ENCODE data around the gene DNAH2. TPM values are rescaled to one million over a fixed set of nuclear protein-coding genes. Genes with fewer than 3 reads are reported as not detected.

The DNAH2 gene
- total and polyA plus RNA-seq, 9 of the 15 experiments (the other 6 are each of a cell fraction or from before 2014, with no cell fraction given), result 0.03 TPM; not detected in 8

DNA sequence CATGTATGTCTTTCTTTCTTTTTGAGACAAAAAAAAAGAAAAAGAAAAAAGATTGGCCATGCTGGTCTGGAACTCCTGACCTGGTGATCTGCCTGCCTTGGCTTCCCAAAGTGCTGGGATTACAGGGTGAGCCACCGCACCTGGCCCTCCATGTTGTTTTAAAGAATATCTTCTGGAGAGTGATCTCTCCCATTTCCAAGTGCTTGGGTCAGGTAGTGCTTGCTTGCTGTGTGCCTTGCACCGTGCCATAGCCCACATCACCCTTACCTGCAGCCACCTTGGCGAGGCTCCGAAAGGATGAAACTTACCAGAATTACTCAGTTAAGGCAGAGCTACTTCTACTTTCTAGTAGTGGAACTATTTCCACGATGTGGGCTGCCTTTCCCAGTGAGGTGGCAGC is 97.4 kb downstream of the DNAH2 start:
- DNase-seq (ENCODE audit: extremely low read depth in 1 of 4, low spot score in 3 of 4) (no peak), FAIRE-seq (no peak), ATAC-seq (no peak)
- Histone ChIP-seq H3K27me3 (ENCODE audit: control insufficient read depth in 2 of 2, insufficient read depth in 2 of 2, low read length in 2 of 2) (peaks cover 15 to 44% of the 10 kb centered on the region in 2 experiments), H3K36me3 (ENCODE audit: control insufficient read depth, insufficient read depth, low read length) (no peaks in the 10 kb centered on the region), H4K20me1 (replicated peaks; ENCODE audit: control insufficient read depth, insufficient read depth, low read length) (no peaks in the 10 kb centered on the region; the same call in 1 of the 2 replicates), H3K4me2 (ENCODE audit: insufficient read depth, low read length) (no peak overlapping the region), H3K9ac (ENCODE audit: insufficient read depth in 1 of 2, low read depth in 2 of 2, low read length in 2 of 2) (no peak overlapping the region), H2AFZ (ENCODE audit: low read depth, low read length) (no peak overlapping the region), H3K27ac (ENCODE audit: extremely low read depth, low read depth, low read length) (no peak overlapping the region), H3K4me1 (replicated peaks in 1 of 2; ENCODE audit: control insufficient read depth in 2 of 2, insufficient read depth in 2 of 2, low read length in 2 of 2) (no peaks in the 10 kb centered on the region; a peak in 1 of 5 replicates), H3K9me1 (ENCODE audit: control insufficient read depth, insufficient read depth, low read length) (no peaks in the 10 kb centered on the region), H3K4me3 (no peak overlapping the region), H3K79me2 (ENCODE audit: control insufficient read depth, insufficient read depth, low read length) (no peaks in the 10 kb centered on the region), H3K9me3 (replicated peaks; ENCODE audit: control insufficient read depth, insufficient read depth, low read depth, low read length) (no peaks in the 10 kb centered on the region)
- in situ Hi-C loops (cut with MboI) (no loop called here), intact Hi-C loops (cut with micrococcal nuclease) (no loop called here)
- no TSS peak for BruUV-seq (replicated peaks)
- POLR2A ChIA-PET, result no interaction called here
- CTCF ChIA-PET (ENCODE audit: low intra/inter-chr PET ratio), result no interaction called here
- WGBS (ENCODE audit: insufficient coverage, low coverage, missing lambda C conversion rate), result 15% methylated on average over 5 of the region's 5 CpGs
- TF ChIP-seq NR2C2 (CRISPR knock-in tag; IDR thresholded peaks at IDR 0.05) (no peak), NR2C2 (tag; IDR thresholded peaks at IDR 0.05) (no peak), KDM1A (IDR thresholded peaks at IDR 0.05) (no peak), ZNF165 (CRISPR knock-in tag; IDR thresholded peaks at IDR 0.05; ENCODE audit: borderline replicate concordance) (no peak), ZNF384 (IDR thresholded peaks at IDR 0.05; ENCODE audit: low read depth, low read length) (no peak), CBX8 (IDR thresholded peaks at IDR 0.05; ENCODE audit: borderline replicate concordance, extremely low read depth, low read depth, low read length, poor library complexity, severe bottlenecking) (no peak), ZNF780A (CRISPR knock-in tag; IDR thresholded peaks at IDR 0.05) (no peak), IFI16 (CRISPR knock-in tag; IDR thresholded peaks at IDR 0.05) (no peak), ZNF717 (CRISPR knock-in tag; IDR thresholded peaks at IDR 0.05) (no peak), YY1 (IDR thresholded peaks at IDR 0.05; ENCODE audit: borderline replicate concordance in 1 of 3, control insufficient read depth in 1 of 3, extremely low read depth in 1 of 3, insufficient read depth in 3 of 3, insufficient read length in 1 of 3, insufficient replicate concordance in 2 of 3, low read depth in 1 of 3, low read length in 2 of 3) (no peak), HDAC6 (IDR thresholded peaks at IDR 0.05; ENCODE audit: low read depth, low read length) (no peak), KHSRP (IDR thresholded peaks at IDR 0.05) (no peak), IRF2 (CRISPR knock-in tag; IDR thresholded peaks at IDR 0.05) (no peak), FOXK1 (CRISPR knock-in tag; IDR thresholded peaks at IDR 0.05; ENCODE audit: borderline replicate concordance) (no peak), ZNF785 (CRISPR knock-in tag; IDR thresholded peaks at IDR 0.05) (no peak)
- TF ChIP-seq, protein P1, sequence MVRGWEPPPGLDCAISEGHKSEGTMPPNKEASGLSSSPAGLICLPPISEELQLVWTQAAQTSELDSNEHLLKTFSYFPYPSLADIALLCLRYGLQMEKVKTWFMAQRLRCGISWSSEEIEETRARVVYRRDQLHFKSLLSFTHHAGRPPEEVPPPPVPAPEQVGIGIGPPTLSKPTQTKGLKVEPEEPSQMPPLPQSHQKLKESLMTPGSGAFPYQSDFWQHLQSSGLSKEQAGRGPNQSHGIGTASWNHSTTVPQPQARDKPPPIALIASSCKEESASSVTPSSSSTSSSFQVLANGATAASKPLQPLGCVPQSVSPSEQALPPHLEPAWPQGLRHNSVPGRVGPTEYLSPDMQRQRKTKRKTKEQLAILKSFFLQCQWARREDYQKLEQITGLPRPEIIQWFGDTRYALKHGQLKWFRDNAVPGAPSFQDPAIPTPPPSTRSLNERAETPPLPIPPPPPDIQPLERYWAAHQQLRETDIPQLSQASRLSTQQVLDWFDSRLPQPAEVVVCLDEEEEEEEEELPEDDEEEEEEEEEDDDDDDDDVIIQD (CRISPR knock-in tag; IDR thresholded peaks at IDR 0.05), result no peak
- TF ChIP-seq, protein P2, sequence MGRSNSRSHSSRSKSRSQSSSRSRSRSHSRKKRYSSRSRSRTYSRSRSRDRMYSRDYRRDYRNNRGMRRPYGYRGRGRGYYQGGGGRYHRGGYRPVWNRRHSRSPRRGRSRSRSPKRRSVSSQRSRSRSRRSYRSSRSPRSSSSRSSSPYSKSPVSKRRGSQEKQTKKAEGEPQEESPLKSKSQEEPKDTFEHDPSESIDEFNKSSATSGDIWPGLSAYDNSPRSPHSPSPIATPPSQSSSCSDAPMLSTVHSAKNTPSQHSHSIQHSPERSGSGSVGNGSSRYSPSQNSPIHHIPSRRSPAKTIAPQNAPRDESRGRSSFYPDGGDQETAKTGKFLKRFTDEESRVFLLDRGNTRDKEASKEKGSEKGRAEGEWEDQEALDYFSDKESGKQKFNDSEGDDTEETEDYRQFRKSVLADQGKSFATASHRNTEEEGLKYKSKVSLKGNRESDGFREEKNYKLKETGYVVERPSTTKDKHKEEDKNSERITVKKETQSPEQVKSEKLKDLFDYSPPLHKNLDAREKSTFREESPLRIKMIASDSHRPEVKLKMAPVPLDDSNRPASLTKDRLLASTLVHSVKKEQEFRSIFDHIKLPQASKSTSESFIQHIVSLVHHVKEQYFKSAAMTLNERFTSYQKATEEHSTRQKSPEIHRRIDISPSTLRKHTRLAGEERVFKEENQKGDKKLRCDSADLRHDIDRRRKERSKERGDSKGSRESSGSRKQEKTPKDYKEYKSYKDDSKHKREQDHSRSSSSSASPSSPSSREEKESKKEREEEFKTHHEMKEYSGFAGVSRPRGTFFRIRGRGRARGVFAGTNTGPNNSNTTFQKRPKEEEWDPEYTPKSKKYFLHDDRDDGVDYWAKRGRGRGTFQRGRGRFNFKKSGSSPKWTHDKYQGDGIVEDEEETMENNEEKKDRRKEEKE (IDR thresholded peaks at IDR 0.05; ENCODE audit: borderline replicate concordance in 1 of 2, control insufficient read depth in 1 of 2, low read depth in 2 of 2, low read length in 1 of 2), result no peak

Measured in K562 (cell line).